GM18867 (cell line): ENCODE measurements around the gene ARHGAP44.
A peak's percentile ranks its signal among the peaks of the same experiment; 100 is the strongest.
"Not testable (repeated sequence)": the region's sequence is repeated elsewhere in the genome, so short reads cannot be mapped to it uniquely, and the experiment has no call there.

ENCODE experiments used
- ATAC-seq: cut with Tn5 transposase; IDR thresholded peaks from one replicate; pipeline ENCODE4 v1.9.1; 2021; ENCODE audit warnings: mild to moderate bottlenecking, moderate library complexity; ENCODE audit not compliant: unreplicated experiment

The ARHGAP44 gene

DNA sequence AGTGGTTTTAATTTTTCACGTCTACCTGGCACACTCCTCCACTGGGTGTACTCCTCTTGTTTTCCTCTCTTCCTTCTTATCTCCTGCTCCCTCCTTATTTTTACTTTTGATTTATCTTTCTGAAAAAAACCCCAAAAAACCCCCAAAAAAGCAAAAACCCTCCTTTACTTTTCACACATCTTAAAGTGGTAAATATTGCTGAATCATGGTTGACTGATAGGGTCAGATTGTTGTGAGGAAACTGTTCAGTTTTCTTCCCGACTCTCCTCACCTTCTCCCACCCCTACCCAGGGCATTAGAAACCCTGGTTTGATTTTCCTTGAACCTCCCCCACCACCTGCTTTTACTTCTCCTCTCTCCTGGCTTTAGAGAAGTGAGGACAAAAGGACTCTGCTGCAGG is 25.4 kb downstream of the ARHGAP44 start:
- ATAC-seq = no peak

DNA sequence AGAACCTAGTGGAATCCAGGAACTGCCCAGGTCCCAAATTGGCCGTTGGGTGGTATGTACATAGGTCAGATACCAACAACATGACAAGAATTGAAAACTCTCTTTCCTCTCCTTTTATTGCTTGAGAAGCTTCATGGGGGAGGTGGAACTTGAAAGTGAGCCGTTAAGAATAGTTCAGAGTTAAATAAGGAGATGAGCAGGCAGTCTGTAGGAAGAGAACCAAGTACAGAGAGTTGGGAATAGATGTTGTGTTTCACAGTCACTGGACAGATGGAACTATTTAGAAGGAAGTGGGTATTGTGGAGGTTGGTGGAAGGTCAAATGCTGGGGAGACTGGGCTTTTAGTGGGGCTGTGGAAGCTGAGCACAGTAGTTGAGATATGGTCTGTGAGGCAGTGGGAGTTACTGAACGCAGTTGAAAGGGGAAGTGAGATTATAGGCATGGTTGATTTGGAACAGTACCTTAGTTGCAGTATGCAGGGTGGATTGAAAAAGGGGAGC is 26.4 kb downstream of the ARHGAP44 start:
- ATAC-seq = peak; percentile 100

DNA sequence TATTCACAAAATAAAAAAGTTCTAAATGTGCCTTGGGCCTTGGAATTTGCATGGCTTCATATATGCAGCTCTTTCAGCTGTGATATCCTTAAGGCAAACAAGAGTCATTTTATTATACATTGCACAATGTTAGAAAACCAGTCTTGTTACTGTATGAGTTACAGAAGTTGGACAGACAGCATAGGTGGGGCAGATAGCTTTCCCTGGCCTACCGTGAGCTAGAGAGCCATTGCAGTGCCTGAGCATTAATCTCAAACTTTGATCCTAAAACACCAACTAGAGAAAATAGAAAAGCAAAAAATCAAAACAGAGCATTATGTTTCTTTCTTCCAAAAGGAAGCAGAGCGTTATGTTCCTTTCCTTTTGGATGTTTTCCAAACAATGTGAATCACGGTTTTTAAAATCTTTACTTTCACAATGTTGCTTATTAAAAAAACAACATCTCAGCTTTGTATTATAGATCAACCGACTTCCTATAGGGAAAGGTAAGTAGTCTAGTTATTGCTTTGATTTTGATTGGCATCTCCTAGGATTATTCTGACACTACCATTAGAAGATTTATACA is 32.2 kb downstream of the ARHGAP44 start:
- ATAC-seq = no peak

DNA sequence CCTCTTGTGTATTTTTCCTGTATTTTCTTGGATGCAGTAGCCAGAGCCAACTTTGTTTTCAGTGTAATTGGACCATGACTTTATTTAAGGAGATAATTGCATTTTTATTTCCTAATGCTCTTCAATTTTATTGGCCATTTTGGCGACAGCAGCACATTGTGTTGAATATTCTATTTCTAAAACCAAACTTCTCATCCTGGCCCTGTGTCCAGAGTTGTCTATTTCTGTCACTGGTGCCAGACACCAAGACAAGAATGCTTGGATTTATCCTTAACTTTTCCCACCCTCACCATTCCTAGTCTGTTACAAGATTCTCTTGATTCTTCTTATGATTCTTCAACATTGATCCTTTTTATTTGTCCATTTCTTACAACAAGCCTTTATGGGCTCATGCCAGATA is 37.1 kb downstream of the ARHGAP44 start:
- no peak for ATAC-seq

DNA sequence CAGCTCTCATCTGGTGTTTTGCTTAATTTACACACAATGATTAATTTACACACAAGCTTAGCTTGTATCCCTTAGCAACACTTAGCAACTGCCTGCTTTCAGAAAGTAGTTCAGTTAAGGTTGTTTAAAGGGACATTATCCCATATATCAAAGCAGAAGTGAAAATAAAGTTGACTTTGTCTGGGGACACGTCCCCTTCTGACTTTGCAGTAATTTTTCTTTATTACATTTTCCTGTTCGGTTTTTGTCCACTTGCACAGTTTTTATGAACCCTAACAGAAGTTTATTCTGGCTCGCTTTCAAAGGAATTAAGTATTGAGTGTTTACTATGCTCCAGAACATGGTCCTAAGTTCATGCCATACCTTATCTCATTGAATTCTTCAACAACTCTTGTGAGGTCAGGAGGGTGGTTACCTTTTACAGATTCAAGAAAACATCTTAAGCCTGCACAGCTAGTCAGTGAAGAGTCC is 41.5 kb downstream of the ARHGAP44 start:
- ATAC-seq = no peak

DNA sequence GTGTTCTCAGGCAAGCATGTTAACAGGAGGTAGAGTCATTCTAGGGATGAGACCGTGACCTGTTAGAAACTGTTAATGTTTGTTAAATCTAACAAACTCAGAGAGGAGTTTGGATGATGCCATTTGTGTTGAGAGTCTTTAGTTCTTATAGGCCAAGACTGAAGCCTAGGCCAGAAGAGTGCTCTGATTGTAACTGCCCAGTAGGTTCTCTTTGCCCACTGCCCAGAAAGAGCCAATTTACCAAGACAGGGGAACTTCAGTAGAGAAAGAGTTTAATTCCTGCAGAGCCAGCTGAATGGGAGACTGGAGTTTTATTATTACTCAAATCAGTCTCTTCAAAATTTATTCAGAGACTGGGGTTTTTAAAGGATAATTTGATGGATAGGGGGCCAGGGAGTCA is 42.5 kb downstream of the ARHGAP44 start:
- ATAC-seq = no peak

DNA sequence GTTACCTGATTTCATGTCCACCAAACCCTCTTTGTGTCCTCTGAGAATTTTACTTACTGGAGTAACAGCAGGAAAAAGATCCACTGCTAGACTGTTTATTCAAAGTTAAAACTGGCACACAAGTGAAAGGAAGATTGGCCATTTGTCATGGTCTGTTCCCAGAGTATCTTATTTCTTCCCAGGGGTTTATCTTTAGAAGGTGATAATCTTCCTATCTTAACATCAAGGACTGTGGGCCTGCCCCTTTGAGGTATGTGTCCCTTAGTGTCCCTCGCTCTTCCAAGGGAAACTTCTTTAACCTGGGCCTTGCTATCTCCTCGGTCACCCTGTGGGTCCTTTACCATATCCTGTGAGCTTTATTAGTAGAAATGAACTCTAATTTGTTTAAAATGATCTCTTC is 49.7 kb downstream of the ARHGAP44 start:
- ATAC-seq = no peak

DNA sequence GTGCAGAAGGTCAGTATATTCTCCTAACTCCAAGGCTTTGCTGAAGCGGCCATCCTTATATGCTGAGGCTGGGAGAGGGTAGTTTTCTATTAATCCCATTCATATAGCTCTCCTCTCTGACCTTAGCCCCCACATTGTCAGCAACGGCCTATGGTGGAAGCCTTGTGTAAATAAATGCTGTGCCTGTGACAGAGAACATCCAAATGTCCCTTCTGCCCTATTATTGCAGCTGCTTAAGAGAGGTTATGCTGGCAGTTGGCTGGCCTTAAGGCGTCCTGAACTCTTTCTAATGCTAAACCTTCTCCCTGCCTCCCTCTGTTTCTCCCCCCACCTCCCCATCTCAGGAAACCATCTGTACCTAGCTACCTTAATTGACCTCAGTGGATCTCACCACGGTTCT is 53.6 kb downstream of the ARHGAP44 start:
- no peak for ATAC-seq

DNA sequence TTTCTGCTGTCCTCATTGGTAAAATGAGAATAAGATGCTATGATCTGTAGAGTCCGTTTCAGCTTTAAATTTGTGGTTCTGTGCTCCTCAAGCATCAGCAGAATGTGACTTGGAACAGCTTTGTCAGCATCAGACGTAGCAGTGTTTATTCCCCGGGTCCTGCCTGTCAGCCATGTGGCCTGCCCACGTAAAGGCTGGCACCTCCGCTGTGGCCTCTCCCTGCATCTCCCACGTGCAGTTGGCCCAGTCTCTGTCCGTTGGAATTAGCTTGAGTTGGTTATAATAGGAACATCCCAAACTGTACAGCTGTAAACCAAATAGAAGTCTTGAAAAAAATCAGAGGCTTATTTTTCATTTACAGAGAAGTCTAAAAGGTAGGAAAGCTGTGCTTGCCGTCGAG is 61.7 kb downstream of the ARHGAP44 start:
- no peak for ATAC-seq

DNA sequence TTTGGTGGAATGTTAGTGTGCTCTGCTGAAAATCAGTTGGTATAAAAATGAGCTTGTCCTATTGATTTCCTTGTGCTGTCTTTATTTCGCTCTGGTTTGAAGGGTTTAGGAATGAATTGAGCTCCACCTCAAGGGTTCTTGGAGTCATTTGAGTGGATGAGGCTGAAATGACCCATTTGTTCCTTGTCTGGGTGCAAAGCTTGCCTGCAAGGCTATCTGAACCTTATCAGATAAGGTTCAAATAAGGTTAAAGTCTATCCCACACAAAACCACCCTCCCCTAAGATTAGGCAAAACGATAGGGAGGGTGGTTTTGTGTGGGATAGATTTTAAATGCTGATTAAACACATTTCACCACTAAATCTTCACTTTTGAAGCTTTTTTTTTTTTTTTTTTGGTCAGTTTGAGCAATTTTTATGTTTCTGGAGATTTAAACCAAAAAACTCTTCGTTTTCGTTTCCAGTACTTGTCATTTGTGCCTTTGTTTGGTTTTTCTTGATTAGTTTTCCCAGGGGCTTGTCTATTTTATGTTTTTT is 62.7 kb downstream of the ARHGAP44 start:
- no peak for ATAC-seq

DNA sequence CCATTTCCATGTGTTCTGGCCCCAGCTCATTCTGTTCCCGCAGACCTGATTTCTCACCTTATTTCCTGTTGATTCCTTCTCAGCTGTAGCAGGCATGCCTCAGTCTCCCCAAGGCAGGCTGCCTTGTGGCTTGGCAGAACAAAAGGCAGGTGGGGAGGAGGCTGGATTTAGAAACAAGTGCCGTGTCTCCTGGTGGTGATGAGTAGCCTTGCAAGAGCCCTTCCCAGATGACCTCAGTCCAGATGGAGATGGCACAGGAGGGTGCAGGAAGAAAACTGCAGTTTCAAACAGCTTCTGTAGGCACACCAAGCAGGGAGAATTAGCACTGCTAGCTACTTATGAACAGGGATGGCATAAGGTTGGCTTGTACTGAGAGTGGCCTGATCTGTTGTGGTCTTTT is 64.6 kb downstream of the ARHGAP44 start:
- ATAC-seq = no peak

DNA sequence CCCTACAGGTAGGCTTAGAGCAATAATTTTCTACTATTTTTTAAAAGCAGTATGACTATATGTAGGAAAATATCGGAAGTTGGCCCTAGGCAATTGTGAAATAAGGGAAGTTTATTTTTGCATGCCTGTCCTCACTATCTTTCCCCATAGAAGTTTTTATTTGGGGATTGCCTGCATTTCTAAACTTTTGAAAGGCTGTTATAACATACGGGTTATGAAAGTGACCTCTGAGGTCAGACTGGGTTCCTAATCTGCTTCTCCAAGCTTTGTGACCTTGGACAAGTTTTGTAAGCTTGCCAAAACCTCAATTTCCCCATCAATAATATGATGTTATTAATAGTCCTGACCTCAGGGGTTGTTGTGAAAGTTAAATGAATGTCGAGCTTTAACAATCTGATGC is 67.1 kb downstream of the ARHGAP44 start:
- ATAC-seq = no peak

DNA sequence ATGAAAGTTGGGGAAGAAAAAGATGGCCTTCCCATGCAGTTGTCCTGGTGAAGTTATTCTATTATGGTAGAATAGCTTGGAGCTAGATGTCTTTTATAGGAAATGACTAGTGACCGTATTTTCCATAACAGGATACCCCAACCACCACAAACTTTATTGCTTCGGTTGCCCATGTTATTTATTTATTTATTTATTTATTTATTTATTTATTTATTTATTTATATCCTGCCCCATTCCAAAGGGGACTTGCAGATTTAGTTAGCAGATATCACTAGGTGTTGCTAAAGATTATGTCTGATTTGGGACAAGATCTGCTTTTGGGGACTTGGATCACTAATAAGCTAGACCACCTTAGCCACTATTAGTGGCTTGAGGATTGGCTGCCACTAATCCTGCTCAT is 68.3 kb downstream of the ARHGAP44 start:
- no peak for ATAC-seq

DNA sequence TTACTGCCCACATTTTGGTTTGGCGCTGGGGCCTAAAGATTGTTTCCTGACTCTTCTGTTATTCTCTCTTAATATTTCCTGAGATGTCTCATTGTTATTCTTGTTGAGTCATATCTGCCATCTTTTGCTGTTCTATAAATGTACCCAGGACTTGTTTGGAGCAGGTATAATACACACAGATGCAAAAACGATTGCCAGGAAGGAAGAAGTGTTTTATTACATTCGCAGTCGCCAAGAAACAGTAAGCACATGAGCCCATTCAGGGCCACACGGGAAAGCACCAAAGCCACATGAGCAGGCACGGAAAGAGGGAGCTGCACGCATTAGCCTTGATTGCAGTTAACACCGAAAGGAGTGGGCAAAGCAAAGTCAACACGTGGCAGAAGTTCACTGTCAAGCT is 70.2 kb downstream of the ARHGAP44 start:
- ATAC-seq = no peak

DNA sequence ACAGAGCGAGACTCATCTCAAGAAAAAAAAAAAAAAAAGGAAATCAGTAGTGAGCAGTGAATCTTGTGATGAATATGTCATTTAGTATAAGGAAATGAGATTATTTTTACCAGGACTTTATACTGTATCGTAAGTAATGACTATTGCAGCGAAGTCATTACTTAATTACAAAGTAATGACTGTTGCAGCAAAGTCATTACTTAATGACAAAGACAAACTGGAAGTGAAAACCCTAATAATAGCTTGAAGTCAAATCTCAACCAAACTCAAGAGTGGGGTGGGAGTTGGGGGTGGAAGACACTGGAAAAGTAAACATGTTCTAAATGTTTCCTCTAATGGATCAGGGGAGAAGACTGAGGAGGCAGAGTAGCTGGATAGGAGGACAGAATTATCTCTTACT is 76.5 kb downstream of the ARHGAP44 start:
- ATAC-seq = no peak

DNA sequence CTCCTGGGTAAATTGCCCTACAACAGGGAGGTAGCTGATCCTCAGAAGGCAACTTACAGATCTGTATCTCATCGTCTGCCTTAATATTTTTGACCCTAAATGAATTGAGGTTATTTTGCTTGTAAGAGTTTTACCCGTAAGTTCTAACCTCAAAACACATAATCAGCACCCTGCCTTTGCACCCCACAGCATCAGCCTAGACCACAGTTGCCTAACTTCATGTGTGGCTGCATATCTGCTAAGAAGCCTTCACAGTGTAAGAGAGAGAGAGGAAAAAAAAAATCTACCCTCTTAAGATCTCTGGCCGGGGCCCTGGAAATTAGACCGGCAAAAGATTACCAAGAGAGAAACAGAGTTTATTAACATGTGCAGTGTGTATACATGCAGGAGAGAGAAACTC is 76.9 kb downstream of the ARHGAP44 start:
- ATAC-seq = no peak

DNA sequence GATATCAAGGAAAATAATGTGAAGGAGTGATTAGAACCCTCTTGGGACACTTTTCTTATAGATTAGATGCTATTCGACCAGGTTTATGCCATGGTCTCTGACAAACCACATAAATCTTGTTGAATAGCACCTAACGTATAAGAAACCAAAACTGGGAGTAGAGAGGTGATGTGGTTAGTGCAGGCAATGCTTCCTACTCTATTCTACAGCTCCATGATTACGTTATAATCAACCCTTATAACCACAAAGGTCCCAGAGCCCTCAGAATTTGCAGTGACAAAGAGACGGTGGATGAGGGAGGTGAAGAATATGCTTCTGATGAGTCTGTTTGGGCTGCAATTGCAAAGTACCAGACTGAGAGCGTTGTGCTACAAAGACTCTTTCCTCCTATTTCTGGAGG is 78.4 kb downstream of the ARHGAP44 start:
- ATAC-seq = no peak

DNA sequence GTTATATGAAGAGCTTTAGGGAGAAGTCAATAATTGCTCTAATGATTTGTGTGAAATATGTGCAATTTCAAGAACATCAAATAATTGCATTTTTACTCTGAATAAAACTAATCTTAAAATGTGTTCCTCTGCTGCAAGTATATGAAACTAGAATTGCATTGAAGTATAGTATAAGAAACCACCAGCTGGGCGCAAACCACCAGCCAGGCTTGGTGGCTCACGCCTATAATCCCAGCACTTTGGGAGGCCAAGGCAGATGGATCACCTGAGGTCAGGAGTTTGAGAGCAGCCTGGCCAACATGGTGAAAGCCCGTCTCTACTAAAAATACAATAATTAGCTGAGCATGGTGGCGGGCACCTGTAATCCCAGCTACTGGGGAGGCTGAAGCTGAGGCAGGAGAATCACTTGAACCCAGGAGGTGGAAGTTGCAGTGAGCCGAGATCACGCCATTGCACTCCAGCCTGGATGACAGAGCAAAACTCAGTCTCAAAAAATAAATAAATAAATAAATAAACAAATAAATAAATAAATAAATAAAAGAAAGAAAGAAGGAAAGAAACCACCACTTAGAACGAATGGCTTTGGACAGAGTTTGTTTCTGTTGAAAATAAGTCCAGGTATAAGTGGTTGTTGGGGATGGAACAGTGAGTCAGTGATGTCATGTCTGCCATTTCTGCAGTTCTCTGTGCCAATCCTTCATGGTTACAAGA is 84.3 kb downstream of the ARHGAP44 start:
- ATAC-seq = not testable (repeated sequence)

DNA sequence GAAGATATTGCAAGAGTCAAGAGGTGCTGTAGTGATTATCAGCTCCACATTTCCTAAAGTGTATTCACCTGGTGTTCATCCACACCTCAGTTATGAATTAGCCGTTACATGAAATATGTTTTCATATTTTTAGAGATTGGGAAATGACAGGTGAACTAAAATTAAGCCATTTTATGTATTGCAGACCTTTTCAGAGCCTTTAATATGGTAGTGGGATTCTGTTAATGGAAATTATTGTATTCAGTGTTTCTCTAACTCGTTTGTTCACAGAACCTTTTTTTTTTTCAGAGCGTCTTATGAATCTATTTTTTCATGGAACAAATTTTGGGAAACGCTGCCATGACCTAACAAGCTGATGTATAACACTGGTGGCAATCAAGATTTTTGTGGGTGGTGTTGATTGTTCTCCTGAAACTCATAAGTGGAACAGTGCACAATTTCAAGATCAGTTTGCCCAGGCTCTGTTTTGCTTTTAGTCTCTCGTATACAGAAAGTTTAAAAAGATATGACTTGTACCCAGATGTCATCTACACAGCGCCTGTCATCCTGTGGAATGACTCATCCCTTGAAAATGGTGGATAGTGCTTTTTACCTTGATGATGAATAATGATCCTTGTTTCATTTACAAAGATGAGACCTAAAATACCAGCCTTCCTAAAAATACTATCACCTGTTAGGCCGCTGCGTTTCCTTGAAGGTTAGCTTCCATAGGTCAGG is 88.8 kb downstream of the ARHGAP44 start:
- no peak for ATAC-seq

DNA sequence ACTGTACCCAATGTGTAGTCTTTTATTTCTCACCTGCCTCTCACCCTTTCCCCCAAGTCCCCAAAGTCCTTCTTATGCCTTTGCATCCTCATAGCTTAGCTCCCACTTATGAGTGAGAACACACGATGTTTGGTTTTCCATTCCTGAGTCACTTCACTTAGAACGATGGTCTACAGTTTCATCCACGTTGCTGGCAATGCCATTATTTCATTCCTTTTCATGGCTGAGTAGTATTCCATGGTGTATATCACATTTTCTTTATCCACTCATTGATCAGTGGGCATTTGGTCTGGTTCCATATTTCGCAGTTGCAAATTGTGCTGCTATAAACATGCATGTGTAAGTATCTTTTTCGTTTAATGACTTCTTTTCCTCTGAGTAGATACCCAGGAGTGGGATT is 89.8 kb downstream of the ARHGAP44 start:
- not testable (repeated sequence) for ATAC-seq

DNA sequence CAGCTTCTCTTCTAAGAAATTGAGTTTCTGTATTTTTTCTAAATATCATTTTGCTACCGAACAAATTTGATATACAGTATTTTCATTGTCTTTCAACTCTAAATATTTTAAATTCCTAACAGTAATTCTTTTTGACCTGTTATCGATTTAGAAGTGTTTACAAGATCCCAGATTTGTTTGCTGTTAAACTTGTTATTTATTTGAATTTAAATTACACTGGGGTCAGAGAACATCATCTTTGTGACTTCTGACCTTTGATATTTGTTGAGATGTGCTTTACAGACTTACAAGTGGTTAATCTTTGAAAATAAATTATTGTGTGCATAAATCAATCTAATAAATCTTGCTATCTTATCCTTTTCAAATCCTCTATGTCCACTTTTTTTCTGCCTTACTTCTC is 94.2 kb downstream of the ARHGAP44 start:
- ATAC-seq = no peak

DNA sequence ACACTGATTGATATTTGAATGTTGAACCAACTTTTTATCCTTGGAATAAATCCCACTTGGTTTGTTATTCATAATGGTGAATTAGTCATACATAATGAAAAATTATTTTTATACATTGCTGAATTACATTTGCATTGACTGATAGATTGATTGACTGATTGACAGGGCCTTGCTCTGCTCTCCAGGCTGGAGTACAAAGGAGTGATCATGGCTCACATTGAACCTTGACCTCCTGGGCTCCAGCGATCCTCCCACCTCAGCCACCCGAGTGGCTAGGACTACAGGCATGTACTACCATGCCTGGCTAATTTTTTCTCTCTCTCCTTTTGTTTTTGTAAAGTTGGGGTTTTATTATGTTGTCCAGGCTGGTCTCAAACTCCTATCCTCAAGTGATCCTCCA is 97.8 kb downstream of the ARHGAP44 start:
- ATAC-seq = no peak
